GM12872 (cell line): ENCODE measurements around the gene GTF2B.

ENCODE experiments used
- TF ChIP-seq, protein P1 (sequence below): IDR thresholded peaks from 3 replicates; pipeline ENCODE4 v1.5.1; 2011; ENCODE audit warnings: low read depth, mild to moderate bottlenecking, low read length, moderate library complexity; ENCODE audit not compliant: insufficient read depth

GTF2B gene, protein sequence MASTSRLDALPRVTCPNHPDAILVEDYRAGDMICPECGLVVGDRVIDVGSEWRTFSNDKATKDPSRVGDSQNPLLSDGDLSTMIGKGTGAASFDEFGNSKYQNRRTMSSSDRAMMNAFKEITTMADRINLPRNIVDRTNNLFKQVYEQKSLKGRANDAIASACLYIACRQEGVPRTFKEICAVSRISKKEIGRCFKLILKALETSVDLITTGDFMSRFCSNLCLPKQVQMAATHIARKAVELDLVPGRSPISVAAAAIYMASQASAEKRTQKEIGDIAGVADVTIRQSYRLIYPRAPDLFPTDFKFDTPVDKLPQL

DNA sequence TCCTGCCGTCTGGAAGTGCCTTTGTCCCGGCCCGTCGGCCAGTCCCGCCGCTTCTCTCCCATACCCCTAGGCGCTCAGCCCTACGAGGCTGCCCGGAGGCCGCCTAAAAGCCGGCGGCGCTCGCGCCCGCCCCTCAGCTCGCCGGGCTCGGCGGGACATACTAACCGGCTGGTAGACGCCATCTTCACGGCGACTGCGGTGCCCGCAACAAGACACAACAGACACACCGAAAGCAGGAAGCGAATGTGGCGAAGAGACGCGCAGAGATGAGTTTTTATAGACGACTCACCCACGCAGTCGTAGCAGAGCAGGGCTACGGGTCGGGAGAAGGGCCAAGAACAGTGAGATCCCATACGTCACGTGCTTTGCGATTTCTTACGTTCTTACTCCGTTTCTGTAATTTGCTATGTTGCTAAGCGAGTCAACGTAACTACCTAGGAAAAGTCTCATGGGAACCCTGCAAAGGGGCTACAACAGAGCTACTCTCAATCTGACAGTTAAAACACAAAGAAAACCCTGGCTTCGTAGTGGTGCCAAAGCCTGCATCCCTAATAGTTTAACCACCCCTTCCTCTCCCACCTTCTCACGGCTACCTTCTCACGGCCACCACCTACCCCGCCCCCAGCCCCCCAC lies at the start of gene GTF2B:
Gene GTF2B (minus strand): TSS at position 250 of the 633 bp plus-strand sequence. CDS start 68 bp downstream, at position 182.
- TF ChIP-seq, protein P1, sequence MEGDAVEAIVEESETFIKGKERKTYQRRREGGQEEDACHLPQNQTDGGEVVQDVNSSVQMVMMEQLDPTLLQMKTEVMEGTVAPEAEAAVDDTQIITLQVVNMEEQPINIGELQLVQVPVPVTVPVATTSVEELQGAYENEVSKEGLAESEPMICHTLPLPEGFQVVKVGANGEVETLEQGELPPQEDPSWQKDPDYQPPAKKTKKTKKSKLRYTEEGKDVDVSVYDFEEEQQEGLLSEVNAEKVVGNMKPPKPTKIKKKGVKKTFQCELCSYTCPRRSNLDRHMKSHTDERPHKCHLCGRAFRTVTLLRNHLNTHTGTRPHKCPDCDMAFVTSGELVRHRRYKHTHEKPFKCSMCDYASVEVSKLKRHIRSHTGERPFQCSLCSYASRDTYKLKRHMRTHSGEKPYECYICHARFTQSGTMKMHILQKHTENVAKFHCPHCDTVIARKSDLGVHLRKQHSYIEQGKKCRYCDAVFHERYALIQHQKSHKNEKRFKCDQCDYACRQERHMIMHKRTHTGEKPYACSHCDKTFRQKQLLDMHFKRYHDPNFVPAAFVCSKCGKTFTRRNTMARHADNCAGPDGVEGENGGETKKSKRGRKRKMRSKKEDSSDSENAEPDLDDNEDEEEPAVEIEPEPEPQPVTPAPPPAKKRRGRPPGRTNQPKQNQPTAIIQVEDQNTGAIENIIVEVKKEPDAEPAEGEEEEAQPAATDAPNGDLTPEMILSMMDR, result no peak

DNA sequence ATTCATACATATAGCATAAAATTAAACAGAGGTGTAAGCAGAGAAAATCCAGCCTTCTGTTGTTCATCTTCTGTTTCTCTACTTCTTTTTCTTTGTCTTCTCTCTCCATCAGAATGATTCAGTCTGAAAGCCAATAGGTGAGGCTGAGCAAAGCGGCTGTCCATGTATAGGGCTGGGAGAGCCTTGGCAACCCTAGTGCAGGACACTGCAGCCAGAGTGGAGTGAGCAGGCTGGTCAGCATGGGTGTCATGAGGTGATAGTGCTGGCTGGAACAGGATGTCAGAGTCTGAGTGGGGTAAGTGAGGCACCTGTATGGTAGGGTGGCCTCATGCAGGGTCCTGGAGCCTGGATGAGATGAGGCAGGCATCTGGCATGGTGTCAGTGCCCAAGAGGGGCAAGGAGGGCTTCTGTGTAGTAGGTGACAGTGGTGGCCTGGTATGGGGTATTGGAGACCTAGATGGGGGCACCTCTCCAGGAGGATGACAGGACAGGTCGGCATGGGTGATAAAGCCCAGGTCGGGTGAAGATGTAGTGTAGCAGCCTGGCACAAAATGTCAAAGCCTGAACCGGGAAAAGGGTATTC lies 45.5 kb upstream of the GTF2B start:
- TF ChIP-seq, protein P1, result no peak

DNA sequence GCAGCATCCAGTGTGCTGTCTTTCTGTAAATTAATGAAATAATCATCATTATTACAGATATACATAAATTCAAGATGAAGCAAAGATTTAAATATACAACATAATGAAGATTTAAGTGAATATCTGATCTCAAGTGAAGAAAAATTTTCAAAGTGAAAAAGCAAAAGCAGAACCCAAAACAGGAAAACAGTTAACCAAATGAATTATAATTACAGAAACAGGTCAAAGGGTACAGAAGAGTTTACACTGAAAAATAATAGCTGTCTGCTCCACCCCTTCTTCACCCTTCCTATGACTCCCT lies 44.8 kb upstream of the GTF2B start:
- TF ChIP-seq, protein P1, result no peak

DNA sequence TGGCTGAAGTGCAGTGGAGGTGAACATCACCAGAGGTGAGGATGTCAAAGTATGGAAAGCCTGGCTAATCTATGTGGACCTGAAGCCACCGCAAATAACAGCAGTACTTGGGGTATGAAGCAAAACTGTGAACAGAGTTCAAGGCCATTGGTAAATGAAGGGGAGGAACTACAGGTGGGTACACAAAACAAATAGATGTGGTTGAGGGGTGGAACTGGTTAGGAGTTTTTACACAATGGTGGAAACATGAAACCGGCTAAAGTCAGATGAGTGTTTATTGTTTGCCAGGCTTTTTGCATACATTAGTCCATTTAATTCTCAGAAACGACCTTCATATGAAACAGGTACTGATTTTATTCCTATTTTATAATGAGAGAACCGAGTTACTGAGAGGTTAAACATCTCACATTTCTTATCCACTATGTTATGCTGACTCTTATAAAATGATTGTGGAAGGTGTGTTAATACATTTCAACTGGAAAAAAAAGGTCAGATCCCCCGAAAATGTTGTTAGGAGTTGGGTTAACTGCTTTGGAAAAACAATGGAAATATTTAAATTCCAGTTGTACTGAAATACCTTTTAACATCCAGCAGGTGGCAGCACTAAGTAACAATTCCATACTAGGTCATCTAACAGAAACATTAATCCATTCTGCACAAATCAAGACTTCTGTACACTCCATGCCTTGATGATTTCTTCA lies 44.3 kb upstream of the GTF2B start:
- TF ChIP-seq, protein P1, result peak; percentile 52

DNA sequence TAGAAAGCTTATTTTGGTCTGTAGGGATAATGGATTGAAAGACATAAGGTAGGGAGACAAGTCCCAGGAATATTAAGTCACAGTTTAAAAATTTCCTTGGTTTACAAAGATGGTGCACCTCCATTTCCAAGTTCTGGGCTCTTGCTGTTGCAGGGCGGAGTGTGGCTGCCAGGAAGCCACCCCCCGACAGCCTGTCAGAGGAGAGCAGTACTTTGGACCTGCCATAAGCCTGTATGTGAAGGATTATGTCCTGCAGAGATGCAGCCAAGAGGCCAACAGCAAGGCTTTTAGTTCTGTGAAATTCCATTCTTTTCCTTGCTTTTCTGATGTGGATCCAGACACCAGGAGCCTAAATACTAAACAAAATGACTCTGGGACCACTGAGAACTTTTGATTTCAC lies 31.9 kb upstream of the GTF2B start:
- TF ChIP-seq, protein P1, result no peak

DNA sequence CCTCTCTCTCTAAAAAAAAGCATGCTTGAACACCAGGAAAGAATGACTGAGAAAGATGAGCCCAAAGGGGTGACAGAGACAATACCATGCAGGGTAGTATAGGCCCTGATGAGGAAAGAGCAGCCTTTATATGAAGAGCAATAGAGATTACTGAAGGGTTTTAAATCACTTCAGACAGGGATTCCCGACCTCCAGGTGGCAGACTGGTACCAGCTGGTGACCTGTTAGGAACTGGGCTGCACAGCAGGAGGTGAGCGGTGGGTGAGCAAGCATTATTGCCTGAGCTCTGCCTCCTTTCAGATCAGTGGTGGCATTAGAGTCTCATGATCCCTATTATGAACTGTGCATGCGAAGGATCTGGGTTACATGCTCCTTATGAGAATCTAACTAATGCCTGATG lies 30.8 kb upstream of the GTF2B start:
- TF ChIP-seq, protein P1, result no peak

DNA sequence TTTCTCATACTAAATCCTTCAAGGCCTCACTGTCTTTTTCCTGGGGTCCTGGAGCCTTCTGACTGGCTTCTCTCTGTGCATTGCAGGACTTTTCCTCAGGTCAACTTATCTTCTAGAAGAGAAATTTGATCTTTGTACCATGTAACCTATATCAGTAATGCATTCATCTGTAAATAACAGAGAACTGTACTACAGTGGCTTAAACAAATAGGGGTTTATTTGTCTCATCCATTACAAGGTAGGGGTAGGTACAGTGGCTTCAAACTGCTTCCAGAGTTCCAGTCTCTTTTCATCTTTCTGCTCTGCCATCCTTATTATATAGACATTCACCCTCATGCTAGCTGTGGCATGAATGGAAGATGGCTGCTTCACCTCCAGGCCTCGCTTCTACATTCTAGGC lies 29.5 kb upstream of the GTF2B start:
- TF ChIP-seq, protein P1, result no peak
